KMS-11 (cell line): Measurements from ENCODE around the gene EMX2.

Experiments used
- H2AFZ ChIP-seq: fragments of 200-600 bp; sonication (generic); 2 replicates; pipeline ENCODE4 v1.6.1; 2016; ENCODE audit warnings: antibody characterized with exemption, mixed run types, low read depth
- H3K27ac ChIP-seq: fragments of 200-600 bp; sonication (generic); 2 replicates; pipeline ENCODE4 v1.6.1; 2016; ENCODE audit warnings: mild to moderate bottlenecking, mixed run types
- H3K27me3 ChIP-seq: fragments of 200-600 bp; sonication (generic); 2 replicates; pipeline ENCODE4 v1.6.1; 2017; ENCODE audit warnings: mild to moderate bottlenecking, low read depth, mixed run types, moderate library complexity; ENCODE audit not compliant: insufficient read depth
- H3K36me3 ChIP-seq: fragments of 200-600 bp; sonication (generic); 2 replicates; pipeline ENCODE4 v1.6.1; 2017; ENCODE audit warnings: mild to moderate bottlenecking, mixed run types; ENCODE audit not compliant: insufficient read depth
- H3K4me1 ChIP-seq: fragments of 200-600 bp; sonication (generic); 2 replicates; pipeline ENCODE4 v1.6.1; 2016; ENCODE audit warnings: mild to moderate bottlenecking, low read depth, mixed run types; ENCODE audit not compliant: poor library complexity, severe bottlenecking
- H3K4me2 ChIP-seq: fragments of 200-600 bp; sonication (generic); 2 replicates; pipeline ENCODE4 v1.7.0; 2016; ENCODE audit warnings: mild to moderate bottlenecking, mixed run types
- H3K4me3 ChIP-seq: fragments of 200-600 bp; sonication (generic); IDR thresholded peaks from 2 replicates; pipeline ENCODE4 v1.6.1; 2017; ENCODE audit warnings: low read depth, low read length, mixed read lengths; ENCODE audit not compliant: insufficient read depth
- H3K79me2 ChIP-seq: fragments of 200-600 bp; sonication (generic); 2 replicates; pipeline ENCODE4 v1.6.1; 2016; ENCODE audit warnings: low read depth, mixed run types; ENCODE audit not compliant: insufficient read depth
- H3K9ac ChIP-seq: fragments of 200-600 bp; sonication (generic); 2 replicates; pipeline ENCODE4 v1.6.1; 2016; ENCODE audit warnings: mild to moderate bottlenecking, mixed run types
- H4K20me1 ChIP-seq: fragments of 200-600 bp; sonication (generic); 2 replicates; pipeline ENCODE4 v1.6.1; 2016; ENCODE audit warnings: mild to moderate bottlenecking, mixed run types; ENCODE audit not compliant: insufficient read depth
- TF ChIP-seq, protein P1 (sequence below): fragments of 200-600 bp; sonication (generic); conservative IDR thresholded peaks from 2 replicates; pipeline ENCODE4 v1.6.1; 2017; ENCODE audit warnings: low read depth, mild to moderate bottlenecking, antibody characterized with exemption, low read length, moderate library complexity, mixed read lengths

The EMX2 gene

DNA sequence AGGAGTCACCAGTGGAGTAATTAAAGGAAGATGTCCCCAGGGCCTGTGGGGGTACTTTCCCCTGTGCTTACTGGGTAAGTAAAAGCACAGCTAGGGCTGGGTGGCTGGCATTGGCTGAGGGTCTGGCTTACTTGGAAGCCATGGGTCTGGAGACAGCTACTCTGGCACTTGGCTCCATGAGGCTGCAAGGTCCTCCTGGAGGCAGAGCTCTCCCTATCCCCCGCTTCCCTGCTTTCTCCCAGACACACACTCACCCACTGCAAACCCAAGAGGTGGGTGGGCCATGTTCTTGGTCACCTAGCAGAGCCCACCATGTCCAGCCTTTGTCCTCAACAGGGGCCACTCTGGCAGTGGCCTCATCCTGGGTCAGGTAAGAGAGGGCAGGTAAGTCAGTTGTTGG lies 13.3 kb downstream of the EMX2 start:
- H3K4me3 ChIP-seq: no peak overlapping the region
- no peak overlapping the region for H3K9ac ChIP-seq
- no peaks in the 10 kb centered on the region for H4K20me1 ChIP-seq
- no peaks in the 10 kb centered on the region for H3K4me1 ChIP-seq
- no peak overlapping the region for H3K27ac ChIP-seq
- no peaks in the 10 kb centered on the region for H3K79me2 ChIP-seq
- no peaks in the 10 kb centered on the region for H3K27me3 ChIP-seq
- no peak overlapping the region for H2AFZ ChIP-seq
- TF ChIP-seq, protein P1, sequence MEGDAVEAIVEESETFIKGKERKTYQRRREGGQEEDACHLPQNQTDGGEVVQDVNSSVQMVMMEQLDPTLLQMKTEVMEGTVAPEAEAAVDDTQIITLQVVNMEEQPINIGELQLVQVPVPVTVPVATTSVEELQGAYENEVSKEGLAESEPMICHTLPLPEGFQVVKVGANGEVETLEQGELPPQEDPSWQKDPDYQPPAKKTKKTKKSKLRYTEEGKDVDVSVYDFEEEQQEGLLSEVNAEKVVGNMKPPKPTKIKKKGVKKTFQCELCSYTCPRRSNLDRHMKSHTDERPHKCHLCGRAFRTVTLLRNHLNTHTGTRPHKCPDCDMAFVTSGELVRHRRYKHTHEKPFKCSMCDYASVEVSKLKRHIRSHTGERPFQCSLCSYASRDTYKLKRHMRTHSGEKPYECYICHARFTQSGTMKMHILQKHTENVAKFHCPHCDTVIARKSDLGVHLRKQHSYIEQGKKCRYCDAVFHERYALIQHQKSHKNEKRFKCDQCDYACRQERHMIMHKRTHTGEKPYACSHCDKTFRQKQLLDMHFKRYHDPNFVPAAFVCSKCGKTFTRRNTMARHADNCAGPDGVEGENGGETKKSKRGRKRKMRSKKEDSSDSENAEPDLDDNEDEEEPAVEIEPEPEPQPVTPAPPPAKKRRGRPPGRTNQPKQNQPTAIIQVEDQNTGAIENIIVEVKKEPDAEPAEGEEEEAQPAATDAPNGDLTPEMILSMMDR: no peak
- no peaks in the 10 kb centered on the region for H3K36me3 ChIP-seq
- no peak overlapping the region for H3K4me2 ChIP-seq

DNA sequence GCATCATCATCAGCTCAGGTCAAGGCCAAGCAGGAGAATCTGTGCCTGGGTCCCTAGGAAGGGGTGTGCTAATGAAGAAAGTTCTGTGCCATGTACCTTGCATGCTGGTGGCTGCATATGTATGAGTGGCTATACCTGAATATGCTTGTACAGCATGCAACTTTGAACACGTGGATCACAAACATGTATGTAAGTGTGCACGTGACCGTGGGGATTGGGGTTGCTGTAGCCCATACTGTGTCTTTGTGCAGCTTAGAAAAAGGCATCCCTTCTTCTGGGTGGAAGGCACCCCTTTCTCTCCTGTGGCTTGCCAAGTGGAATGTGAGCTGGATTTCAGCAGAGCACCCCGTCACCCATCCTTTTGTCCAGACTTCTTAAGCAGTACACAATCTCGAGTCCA lies 13.8 kb downstream of the EMX2 start:
- no peaks in the 10 kb centered on the region for H3K27me3 ChIP-seq
- no peaks in the 10 kb centered on the region for H3K79me2 ChIP-seq
- H3K4me3 ChIP-seq: no peak overlapping the region
- TF ChIP-seq, protein P1: no peak
- H2AFZ ChIP-seq: no peak overlapping the region
- H3K4me1 ChIP-seq: no peaks in the 10 kb centered on the region
- H4K20me1 ChIP-seq: no peaks in the 10 kb centered on the region
- H3K4me2 ChIP-seq: no peak overlapping the region
- no peaks in the 10 kb centered on the region for H3K36me3 ChIP-seq
- H3K9ac ChIP-seq: no peak overlapping the region
- H3K27ac ChIP-seq: no peak overlapping the region

DNA sequence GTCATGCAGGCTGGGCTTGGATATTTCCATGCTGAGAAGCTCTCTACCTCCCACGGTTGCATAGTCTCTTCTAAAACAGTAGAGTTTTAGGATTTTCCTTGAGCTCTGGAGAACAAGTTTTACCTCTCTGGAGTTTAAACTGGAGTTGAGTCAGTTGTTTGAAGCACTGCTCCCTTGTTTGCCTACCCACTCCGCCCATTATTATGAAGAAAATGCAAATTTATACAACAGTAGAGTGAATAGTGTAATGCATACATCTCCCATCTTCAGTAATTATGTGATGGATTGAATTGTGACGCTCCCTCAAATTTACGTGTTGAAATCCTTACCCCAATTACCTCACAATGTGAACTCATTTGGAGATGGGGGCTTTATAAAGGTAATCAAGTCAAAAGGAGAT lies 17.2 kb downstream of the EMX2 start:
- no peaks in the 10 kb centered on the region for H4K20me1 ChIP-seq
- H3K4me3 ChIP-seq: no peak overlapping the region
- no peak overlapping the region for H3K9ac ChIP-seq
- no peaks in the 10 kb centered on the region for H3K4me1 ChIP-seq
- H3K36me3 ChIP-seq: no peaks in the 10 kb centered on the region
- H3K79me2 ChIP-seq: no peaks in the 10 kb centered on the region
- no peak overlapping the region for H3K27ac ChIP-seq
- TF ChIP-seq, protein P1: no peak
- H3K4me2 ChIP-seq: no peak overlapping the region
- no peak overlapping the region for H2AFZ ChIP-seq
- H3K27me3 ChIP-seq: no peaks in the 10 kb centered on the region

DNA sequence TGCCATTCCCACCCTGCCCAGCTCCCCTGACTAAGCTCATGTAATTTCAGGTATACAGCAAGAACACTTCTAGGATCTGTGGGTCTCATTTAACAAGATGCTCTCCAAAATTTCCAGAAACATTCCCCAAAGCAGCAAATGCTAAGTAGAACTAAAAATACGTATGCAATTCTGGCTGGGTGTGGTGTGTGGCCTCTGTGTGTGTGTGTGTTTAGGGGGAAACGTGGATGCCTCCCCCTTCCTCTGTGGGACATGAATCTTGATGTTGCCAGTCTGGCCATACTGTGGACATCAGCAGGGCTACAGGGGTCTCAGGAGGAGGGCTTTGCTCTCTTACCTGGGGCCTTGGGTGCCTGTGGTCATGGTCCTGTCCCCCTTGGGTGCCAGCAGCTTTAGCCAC lies 18.4 kb downstream of the EMX2 start:
- no peaks in the 10 kb centered on the region for H3K4me1 ChIP-seq
- H3K36me3 ChIP-seq: no peaks in the 10 kb centered on the region
- no peaks in the 10 kb centered on the region for H4K20me1 ChIP-seq
- no peak overlapping the region for H3K9ac ChIP-seq
- TF ChIP-seq, protein P1: no peak
- no peaks in the 10 kb centered on the region for H3K27me3 ChIP-seq
- no peak overlapping the region for H2AFZ ChIP-seq
- H3K4me3 ChIP-seq: no peak overlapping the region
- H3K79me2 ChIP-seq: no peaks in the 10 kb centered on the region
- H3K4me2 ChIP-seq: no peak overlapping the region
- H3K27ac ChIP-seq: no peak overlapping the region

DNA sequence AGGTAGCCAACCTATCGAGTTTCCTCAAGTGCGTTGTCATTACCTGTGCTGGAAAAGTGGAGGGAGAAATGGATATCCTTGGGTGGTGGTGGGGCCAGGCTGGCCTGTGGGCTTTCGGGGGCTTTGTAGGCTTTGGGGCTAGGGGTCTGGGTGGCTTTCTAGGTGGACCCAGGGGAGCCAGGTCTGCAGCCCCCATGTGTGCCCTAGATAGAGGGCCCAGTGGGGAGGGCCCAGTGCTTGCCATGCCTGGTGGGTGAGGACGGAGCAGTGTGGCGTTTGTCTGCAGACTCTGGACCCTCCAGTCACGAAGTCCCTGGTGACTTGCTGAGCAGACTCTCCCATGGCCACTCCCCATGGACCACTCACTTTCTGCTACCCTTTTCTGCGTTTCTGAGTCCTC lies 19.7 kb downstream of the EMX2 start:
- TF ChIP-seq, protein P1: no peak
- Histone ChIP-seq H3K36me3 (no peaks in the 10 kb centered on the region), H3K9ac (no peak overlapping the region), H3K4me2 (no peak overlapping the region), H4K20me1 (no peaks in the 10 kb centered on the region), H2AFZ (no peak overlapping the region), H3K4me3 (no peak overlapping the region), H3K79me2 (no peaks in the 10 kb centered on the region), H3K4me1 (no peaks in the 10 kb centered on the region), H3K27ac (no peak overlapping the region), H3K27me3 (no peaks in the 10 kb centered on the region)
